CD4-positive, alpha-beta T cell (primary cell): ENCODE results near the gene YIPF3. TPM values are rescaled to one million over a fixed set of nuclear protein-coding genes. Genes with fewer than 3 reads are reported as not detected.

Source experiments
- ATAC-seq: fragments of 200-7000 bp; cut with Tn5 transposase; one replicate; pipeline ENCODE4 v1.10.0; 2022; ENCODE audit warnings: mild to moderate bottlenecking; ENCODE audit not compliant: poor library complexity
- CTCF ChIA-PET: fragments of 350-600 bp; sonication (Branson Sonifier 250); formaldehyde crosslinking; loops from one replicate; lab custom pipeline; 2021; ENCODE audit warnings: antibody characterized with exemption, inconsistent platforms; lab: Charles Lee
- POLR2A ChIA-PET: fragments of 350-600 bp; sonication (Branson Sonifier 250); formaldehyde crosslinking; loops from one replicate; lab custom pipeline; 2021; ENCODE audit warnings: antibody characterized with exemption, inconsistent platforms; lab: Charles Lee
- DNase-seq, 14 experiments: peaks; one replicate each; pipeline ENCODE4 v3.0.0-alpha.2; 2013 to 2020; ENCODE audit warnings: mixed read lengths in 2 of 14
- H3K27ac ChIP-seq, 2 donors: one replicate each; pipeline versions ENCODE4 v1.5.1 to v1.7.0; 2013; ENCODE audit warnings: low read length in 2 of 2, low read depth in 1 of 2, mild to moderate bottlenecking in 1 of 2
- H3K27me3 ChIP-seq, 2 experiments: 1 replicate in 1 of 2; 2 replicates in 1 of 2; pipeline versions ENCODE4 v1.6.1 to v1.7.0; 2013; ENCODE audit warnings: low read length in 2 of 2, control low read depth in 1 of 2, mild to moderate bottlenecking in 1 of 2, moderate library complexity in 1 of 2; ENCODE audit not compliant: insufficient read depth in 2 of 2, control insufficient read depth in 1 of 2
- H3K36me3 ChIP-seq: one replicate; pipeline ENCODE4 v1.6.1; 2013; ENCODE audit warnings: low read length, control low read depth; ENCODE audit not compliant: insufficient read depth
- H3K4me1 ChIP-seq: one replicate; pipeline ENCODE4 v1.6.1; 2013; ENCODE audit warnings: low read length, control low read depth; ENCODE audit not compliant: insufficient read depth
- H3K4me3 ChIP-seq: one replicate; pipeline ENCODE4 v1.5.1; 2013; ENCODE audit warnings: mild to moderate bottlenecking, low read length, moderate library complexity
- H3K9me3 ChIP-seq, 2 experiments: 1 replicate in 1 of 2; 2 replicates in 1 of 2; pipeline versions ENCODE4 v1.6.1 to v1.7.0; 2013; ENCODE audit warnings: low read length in 2 of 2, mild to moderate bottlenecking in 2 of 2, control low read depth in 1 of 2, moderate library complexity in 1 of 2; ENCODE audit not compliant: control insufficient read depth in 1 of 2, insufficient read depth in 1 of 2
- H3K27ac Mint-ChIP-seq: one replicate; pipeline ENCODE4 v1.8.0; 2020; ENCODE audit warnings: mixed read lengths
- H3K27me3 Mint-ChIP-seq: one replicate; pipeline ENCODE4 v1.8.0; 2021; ENCODE audit warnings: mixed read lengths
- H3K36me3 Mint-ChIP-seq: one replicate; pipeline ENCODE4 v1.8.0; 2021; ENCODE audit warnings: low read depth, mixed read lengths
- H3K4me1 Mint-ChIP-seq: one replicate; pipeline ENCODE4 v1.8.0; 2021; ENCODE audit warnings: low read depth, mixed read lengths
- H3K4me3 Mint-ChIP-seq: one replicate; pipeline ENCODE4 v1.8.0; 2020; ENCODE audit warnings: mild to moderate bottlenecking, mixed read lengths
- H3K9me3 Mint-ChIP-seq: one replicate; pipeline ENCODE4 v1.8.0; 2020; ENCODE audit warnings: mixed read lengths
- intact Hi-C, 2 experiments: fragments of 100-400 bp; cut with DNase I in 1 of 2; cut with micrococcal nuclease in 1 of 2; formaldehyde crosslinking; loops; one replicate each; pipeline versions ENCODE4 v1.15.1 to v1.9.0; 2023 to 2025; cut with DNase I, micrococcal nuclease
- total RNA-seq, 174 experiments: library from RNA in 2 of 174; stranded (reverse) in 2 of 174; gene quantifications; one replicate each; pipeline ENCODE4 v1.2.3 and lab custom pipeline; 2021 to 2026
- TF ChIP-seq, protein P1 (sequence below): fragments of 200-600 bp; IDR thresholded peaks from one replicate; pipeline ENCODE4 v1.8.0; 2022; ENCODE audit warnings: antibody characterized with exemption, mild to moderate bottlenecking

The YIPF3 gene
- total RNA-seq, 2 experiments from 2014 or later = 36.5 to 37.9 TPM

DNA sequence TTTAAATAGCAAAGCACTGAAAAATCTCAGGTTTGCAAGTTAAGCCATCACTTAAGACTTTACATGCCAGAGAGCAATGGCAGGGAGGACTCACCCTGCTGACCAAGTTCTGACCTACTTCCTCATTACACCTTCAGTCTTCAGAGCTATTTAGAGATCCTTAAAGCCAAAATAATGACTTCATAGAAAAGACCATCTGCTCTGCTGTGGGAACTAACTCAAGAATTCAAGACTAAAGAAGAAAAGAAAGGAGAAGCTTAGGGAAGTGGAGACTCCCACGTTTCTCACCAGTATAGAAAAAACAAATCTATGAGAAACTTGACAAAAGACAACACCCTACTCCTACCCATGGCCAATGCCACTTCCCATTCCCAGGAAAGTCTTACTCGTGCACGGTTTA lies 30.5 kb upstream of the YIPF3 start:
- Histone ChIP-seq H3K27me3 (no peaks in the 10 kb centered on the region), H3K36me3 (peaks cover 87% of the 10 kb centered on the region), H3K4me3 (no peak overlapping the region), H3K27ac (no peak overlapping the region), H3K4me1 (no peaks in the 10 kb centered on the region), H3K9me3 (no peaks in the 10 kb centered on the region)
- no peaks in the 10 kb centered on the region for H3K4me1 Mint-ChIP-seq
- intact Hi-C loops = no loop called here
- H3K27me3 Mint-ChIP-seq = no peaks in the 10 kb centered on the region
- no peak for ATAC-seq
- H3K4me3 Mint-ChIP-seq = no peak overlapping the region
- no peak overlapping the region for H3K27ac Mint-ChIP-seq
- H3K36me3 Mint-ChIP-seq = peaks cover 91% of the 10 kb centered on the region
- TF ChIP-seq, protein P1, sequence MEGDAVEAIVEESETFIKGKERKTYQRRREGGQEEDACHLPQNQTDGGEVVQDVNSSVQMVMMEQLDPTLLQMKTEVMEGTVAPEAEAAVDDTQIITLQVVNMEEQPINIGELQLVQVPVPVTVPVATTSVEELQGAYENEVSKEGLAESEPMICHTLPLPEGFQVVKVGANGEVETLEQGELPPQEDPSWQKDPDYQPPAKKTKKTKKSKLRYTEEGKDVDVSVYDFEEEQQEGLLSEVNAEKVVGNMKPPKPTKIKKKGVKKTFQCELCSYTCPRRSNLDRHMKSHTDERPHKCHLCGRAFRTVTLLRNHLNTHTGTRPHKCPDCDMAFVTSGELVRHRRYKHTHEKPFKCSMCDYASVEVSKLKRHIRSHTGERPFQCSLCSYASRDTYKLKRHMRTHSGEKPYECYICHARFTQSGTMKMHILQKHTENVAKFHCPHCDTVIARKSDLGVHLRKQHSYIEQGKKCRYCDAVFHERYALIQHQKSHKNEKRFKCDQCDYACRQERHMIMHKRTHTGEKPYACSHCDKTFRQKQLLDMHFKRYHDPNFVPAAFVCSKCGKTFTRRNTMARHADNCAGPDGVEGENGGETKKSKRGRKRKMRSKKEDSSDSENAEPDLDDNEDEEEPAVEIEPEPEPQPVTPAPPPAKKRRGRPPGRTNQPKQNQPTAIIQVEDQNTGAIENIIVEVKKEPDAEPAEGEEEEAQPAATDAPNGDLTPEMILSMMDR = no peak
- DNase-seq = no peak
- no peaks in the 10 kb centered on the region for H3K9me3 Mint-ChIP-seq
- POLR2A ChIA-PET = interaction anchor here (0.6 kb wide), 1 partner anchor 82 kb away, joined by 3 read pairs; no protein-coding TSS in a partner anchor
- CTCF ChIA-PET = no interaction called here

DNA sequence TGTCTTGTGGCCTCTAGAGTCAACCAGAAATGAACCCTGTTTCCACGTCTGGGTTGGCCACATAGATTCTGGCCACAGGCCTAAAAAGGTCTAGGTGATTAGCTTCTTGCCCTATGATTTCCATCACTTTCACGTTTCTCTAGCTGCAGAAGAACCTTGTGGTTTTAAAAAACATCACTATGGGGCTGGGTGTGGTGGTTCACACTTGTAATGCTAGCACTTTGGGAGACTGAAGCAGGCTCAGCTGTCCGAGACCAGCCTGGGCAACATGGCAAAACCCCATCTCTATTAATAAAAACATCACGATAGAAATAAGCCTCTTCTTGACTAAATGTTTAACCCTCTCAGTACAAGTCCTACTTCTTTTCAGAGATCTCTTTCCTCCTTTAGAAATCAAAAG lies 27.7 kb upstream of the YIPF3 start:
- no peak overlapping the region for H3K4me3 ChIP-seq
- H3K36me3 Mint-ChIP-seq = peaks cover 83% of the 10 kb centered on the region
- H3K27me3 ChIP-seq = no peaks in the 10 kb centered on the region
- DNase-seq (peak in 1 of 14 experiments; percentile 34), ATAC-seq (no peak)
- ChIA-PET CTCF (no interaction called here), POLR2A (interaction anchor here (0.6 kb wide), 1 partner anchor 82 kb away, joined by 3 read pairs; no protein-coding TSS in a partner anchor)
- no peaks in the 10 kb centered on the region for H3K4me1 Mint-ChIP-seq
- H3K27ac ChIP-seq = no peak overlapping the region
- H3K27ac Mint-ChIP-seq = no peak overlapping the region
- H3K4me1 ChIP-seq = no peaks in the 10 kb centered on the region
- peaks cover 77% of the 10 kb centered on the region for H3K36me3 ChIP-seq
- TF ChIP-seq, protein P1 = no peak
- H3K27me3 Mint-ChIP-seq = no peaks in the 10 kb centered on the region
- intact Hi-C loops = no loop called here
- H3K4me3 Mint-ChIP-seq = no peak overlapping the region
- no peaks in the 10 kb centered on the region for H3K9me3 Mint-ChIP-seq
- no peaks in the 10 kb centered on the region for H3K9me3 ChIP-seq

DNA sequence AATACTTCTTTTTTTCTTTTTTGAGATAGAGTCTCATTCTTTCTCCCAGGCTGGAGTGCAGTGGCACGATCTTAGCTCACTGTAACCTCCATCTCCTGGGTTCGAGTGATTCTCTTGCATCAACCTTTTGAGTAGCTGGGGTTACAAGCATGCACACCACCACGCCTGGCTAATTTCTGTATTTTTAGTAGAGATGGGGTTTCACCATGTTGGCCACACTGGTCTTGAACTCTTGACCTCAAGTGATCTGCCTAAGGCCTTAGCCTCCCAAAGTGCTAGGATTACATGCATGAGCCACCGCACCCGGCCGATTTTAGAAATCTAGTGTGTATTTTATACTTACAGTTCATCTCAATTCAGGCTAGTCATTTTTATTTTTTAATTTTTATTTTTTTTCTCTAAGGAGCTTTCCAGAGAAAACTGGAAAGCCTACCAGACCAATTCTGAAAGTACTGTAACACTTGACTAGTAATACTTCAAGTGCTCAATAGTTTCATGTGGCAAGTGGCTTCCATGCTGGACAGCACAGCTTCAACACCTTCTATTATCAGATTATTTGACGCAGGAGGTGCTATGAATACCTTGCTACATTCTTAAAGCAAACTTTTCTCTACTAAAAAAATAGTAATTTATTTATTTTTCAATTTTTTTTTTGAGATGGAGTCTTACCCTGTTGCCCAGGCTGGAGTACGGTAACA lies 25.2 kb upstream of the YIPF3 start:
- H3K4me3 Mint-ChIP-seq = no peak overlapping the region
- H3K9me3 ChIP-seq = no peaks in the 10 kb centered on the region
- DNase-seq = no peak
- H3K27me3 ChIP-seq = no peaks in the 10 kb centered on the region
- CTCF ChIA-PET = no interaction called here
- no peak overlapping the region for H3K4me3 ChIP-seq
- no peaks in the 10 kb centered on the region for H3K4me1 Mint-ChIP-seq
- no peaks in the 10 kb centered on the region for H3K27me3 Mint-ChIP-seq
- no peak overlapping the region for H3K27ac ChIP-seq
- TF ChIP-seq, protein P1 = no peak
- no peak overlapping the region for H3K27ac Mint-ChIP-seq
- POLR2A ChIA-PET = no interaction called here
- H3K9me3 Mint-ChIP-seq = no peaks in the 10 kb centered on the region
- H3K36me3 Mint-ChIP-seq = peaks cover 76% of the 10 kb centered on the region
- intact Hi-C loops = no loop called here
- peaks cover 65% of the 10 kb centered on the region for H3K36me3 ChIP-seq
- H3K4me1 ChIP-seq = no peaks in the 10 kb centered on the region
- ATAC-seq = no peak
